ENCODE results near the gene ATP6V0A1.

DNA sequence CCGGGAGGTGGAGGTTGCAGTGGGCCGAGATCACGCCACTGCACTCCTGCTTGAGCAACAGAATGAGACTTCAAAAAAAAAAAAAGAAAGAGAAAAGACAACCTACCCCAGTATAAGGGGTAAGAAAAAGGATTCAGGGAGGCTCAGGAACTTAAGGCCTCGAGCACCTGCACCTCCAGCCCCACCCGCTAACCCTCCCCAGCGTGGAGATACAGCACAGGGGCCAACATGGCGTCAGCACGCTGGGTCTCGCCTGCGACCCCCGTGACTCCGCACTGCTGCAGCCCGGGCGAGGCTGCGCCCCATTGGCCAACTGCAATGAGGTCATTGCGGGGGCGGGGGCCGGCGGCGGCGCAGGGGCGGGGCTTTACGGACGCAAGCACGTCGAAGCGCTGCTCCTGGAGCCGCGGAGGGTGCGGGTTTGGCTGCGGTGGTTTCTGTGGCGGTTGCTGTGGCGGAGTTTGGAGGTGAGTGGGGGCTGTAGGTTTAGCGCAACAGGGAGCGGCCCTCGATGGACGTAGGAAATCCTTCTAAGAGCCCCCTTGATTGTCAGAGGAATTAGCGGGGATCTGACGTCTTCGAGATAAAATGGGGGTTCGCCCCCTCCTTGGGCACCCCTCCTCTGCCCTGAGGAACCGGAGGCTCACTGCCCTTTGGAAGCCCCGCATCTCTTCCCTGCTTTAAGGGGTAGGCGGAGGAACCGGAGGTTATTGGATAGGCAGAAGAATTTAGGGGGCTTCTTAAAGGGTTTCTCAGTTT lies at the start of gene ATP6V0A1:
- TF ChIP-seq, protein P1, sequence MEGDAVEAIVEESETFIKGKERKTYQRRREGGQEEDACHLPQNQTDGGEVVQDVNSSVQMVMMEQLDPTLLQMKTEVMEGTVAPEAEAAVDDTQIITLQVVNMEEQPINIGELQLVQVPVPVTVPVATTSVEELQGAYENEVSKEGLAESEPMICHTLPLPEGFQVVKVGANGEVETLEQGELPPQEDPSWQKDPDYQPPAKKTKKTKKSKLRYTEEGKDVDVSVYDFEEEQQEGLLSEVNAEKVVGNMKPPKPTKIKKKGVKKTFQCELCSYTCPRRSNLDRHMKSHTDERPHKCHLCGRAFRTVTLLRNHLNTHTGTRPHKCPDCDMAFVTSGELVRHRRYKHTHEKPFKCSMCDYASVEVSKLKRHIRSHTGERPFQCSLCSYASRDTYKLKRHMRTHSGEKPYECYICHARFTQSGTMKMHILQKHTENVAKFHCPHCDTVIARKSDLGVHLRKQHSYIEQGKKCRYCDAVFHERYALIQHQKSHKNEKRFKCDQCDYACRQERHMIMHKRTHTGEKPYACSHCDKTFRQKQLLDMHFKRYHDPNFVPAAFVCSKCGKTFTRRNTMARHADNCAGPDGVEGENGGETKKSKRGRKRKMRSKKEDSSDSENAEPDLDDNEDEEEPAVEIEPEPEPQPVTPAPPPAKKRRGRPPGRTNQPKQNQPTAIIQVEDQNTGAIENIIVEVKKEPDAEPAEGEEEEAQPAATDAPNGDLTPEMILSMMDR (IDR thresholded peaks at IDR 0.05), result no peak
- TF ChIP-seq POLR2AphosphoS5 (IDR thresholded peaks at IDR 0.05), result peak; percentile 95 to 96
- no peak for TF ChIP-seq EP300 (IDR thresholded peaks at IDR 0.05)
